ENCODE measurements around the gene LARGE1.

DNA sequence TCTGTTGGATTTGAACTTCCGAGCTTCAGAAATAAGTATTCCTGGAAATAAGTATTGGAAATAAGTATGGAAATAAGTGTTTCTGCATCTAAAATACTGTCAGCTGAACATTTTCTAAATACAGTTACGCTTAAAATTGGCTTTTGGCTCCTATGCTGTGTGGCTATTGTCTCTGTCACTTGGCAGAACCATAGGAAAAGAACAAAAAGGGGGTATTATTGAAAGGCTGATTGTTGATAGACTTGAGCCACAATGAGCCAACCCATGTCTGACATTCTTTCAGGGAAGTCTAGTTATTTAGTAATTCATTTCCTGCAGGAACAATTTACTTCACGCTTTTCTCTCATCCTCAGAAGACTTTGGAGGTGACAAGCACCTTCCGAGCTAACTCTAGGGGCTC, 32.5 kb upstream of the LARGE1 start:
- no peak for TF ChIP-seq CTCF (IDR thresholded peaks at IDR 0.05)
- no peak for TF ChIP-seq POLR2A (IDR thresholded peaks at IDR 0.05)
